H1 (cell line): ENCODE measurements around the gene IL36B.

Experiments used
- EZH2 ChIP-seq: fragments of 200-600 bp; sonication (generic); IDR thresholded peaks from 2 replicates; pipeline ENCODE4 v1.7.1; 2012; ENCODE audit warnings: low read depth, mild to moderate bottlenecking, moderate library complexity, low read length, inconsistent platforms; ENCODE audit not compliant: severe bottlenecking
- POLR2AphosphoS5 ChIP-seq: IDR thresholded peaks from 2 replicates; pipeline ENCODE4 v1.6.1; 2011; ENCODE audit warnings: low read depth, low read length
- TF ChIP-seq, protein P1 (sequence below), 3 experiments: IDR thresholded peaks; 1 replicate in 2 of 3; 2 replicates in 1 of 3; pipeline versions ENCODE4 v1.5.1 to v1.6.1; 2011; ENCODE audit warnings: low read length in 3 of 3, mild to moderate bottlenecking in 3 of 3, inconsistent platforms in 2 of 3, low read depth in 1 of 3, moderate library complexity in 1 of 3; ENCODE audit not compliant: insufficient read depth in 1 of 3; ENCODE audit errors: control extremely low read depth in 1 of 3

- TF ChIP-seq POLR2AphosphoS5: no peak
- TF ChIP-seq, protein P1, sequence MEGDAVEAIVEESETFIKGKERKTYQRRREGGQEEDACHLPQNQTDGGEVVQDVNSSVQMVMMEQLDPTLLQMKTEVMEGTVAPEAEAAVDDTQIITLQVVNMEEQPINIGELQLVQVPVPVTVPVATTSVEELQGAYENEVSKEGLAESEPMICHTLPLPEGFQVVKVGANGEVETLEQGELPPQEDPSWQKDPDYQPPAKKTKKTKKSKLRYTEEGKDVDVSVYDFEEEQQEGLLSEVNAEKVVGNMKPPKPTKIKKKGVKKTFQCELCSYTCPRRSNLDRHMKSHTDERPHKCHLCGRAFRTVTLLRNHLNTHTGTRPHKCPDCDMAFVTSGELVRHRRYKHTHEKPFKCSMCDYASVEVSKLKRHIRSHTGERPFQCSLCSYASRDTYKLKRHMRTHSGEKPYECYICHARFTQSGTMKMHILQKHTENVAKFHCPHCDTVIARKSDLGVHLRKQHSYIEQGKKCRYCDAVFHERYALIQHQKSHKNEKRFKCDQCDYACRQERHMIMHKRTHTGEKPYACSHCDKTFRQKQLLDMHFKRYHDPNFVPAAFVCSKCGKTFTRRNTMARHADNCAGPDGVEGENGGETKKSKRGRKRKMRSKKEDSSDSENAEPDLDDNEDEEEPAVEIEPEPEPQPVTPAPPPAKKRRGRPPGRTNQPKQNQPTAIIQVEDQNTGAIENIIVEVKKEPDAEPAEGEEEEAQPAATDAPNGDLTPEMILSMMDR (IDR thresholded peaks at IDR 0.05; ENCODE audit: control extremely low read depth in 1 of 3, insufficient read depth in 1 of 3, low read depth in 1 of 3, low read length in 3 of 3): no peak
- no peak for TF ChIP-seq EZH2
These were observed 11.6 kb upstream of the IL36B start for GRCh38 chr2:113064281-113064680.
